PFSK-1 (cell line): Measurements from ENCODE around the gene FMNL2.

ENCODE experiments used
- FOXP2 ChIP-seq: optimal IDR thresholded peaks from 2 replicates; pipeline ENCODE3; 2011; ENCODE audit warnings: borderline replicate concordance, control low read depth, inconsistent platforms; ENCODE audit not compliant: insufficient read depth; ENCODE audit errors: extremely low read length, extremely low read depth
- POLR2AphosphoS5 ChIP-seq: IDR thresholded peaks from 2 replicates; pipeline ENCODE4 v1.6.1; 2012; ENCODE audit warnings: low read depth, mild to moderate bottlenecking, control low read depth, low read length, moderate library complexity
- SIN3A ChIP-seq: IDR thresholded peaks from 2 replicates; pipeline ENCODE4 v1.6.1; 2012; ENCODE audit warnings: mild to moderate bottlenecking, low read length, moderate library complexity, borderline replicate concordance; ENCODE audit not compliant: insufficient read depth
- TAF1 ChIP-seq: IDR thresholded peaks from 2 replicates; pipeline ENCODE4 v1.6.1; 2012; ENCODE audit warnings: low read length, control low read depth, borderline replicate concordance; ENCODE audit not compliant: insufficient read depth
- TF ChIP-seq, protein P1 (sequence below), 2 experiments: IDR thresholded peaks; 2 replicates each; pipeline versions ENCODE4 v1.6.1 to v1.8.0; 2011 to 2012; ENCODE audit warnings: low read depth in 2 of 2, low read length in 2 of 2, control low read depth in 1 of 2, inconsistent platforms in 1 of 2, mild to moderate bottlenecking in 1 of 2, moderate library complexity in 1 of 2; ENCODE audit not compliant: insufficient read depth in 1 of 2

FMNL2 gene

DNA sequence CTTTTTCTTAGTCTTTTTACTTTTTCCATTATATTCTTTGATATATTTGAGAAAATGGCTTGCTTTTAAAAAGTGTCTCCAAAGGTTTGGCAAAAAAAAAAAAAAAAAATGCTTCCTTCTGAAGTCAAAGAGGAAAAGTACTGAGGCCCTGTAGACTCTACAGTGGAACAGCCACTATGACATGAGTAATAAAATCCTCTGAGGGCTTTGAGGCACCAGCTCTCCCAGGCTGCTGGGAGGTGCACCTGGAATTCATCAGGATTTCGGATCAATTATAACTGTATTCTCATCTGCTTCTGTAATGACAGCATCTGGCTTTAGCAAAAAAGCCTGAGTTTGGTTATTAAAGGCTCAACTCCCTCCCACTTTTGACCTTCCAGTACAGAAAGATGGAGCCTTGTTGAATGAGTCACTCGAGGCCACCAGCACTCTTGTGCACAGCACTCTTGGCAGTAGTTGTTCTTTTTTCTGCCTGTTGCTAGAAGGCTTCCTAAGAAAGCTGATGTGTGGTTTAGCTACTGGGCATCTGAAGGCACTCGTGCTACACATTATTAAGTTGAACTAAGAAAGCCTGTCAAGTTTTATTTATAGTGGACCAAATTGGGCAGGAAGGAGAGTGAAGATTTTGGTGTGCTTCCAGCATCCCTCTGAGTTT lies 251.0 kb downstream of the FMNL2 start:
- TF ChIP-seq TAF1: no peak
- TF ChIP-seq SIN3A: no peak
- TF ChIP-seq FOXP2: no peak
- TF ChIP-seq, protein P1, sequence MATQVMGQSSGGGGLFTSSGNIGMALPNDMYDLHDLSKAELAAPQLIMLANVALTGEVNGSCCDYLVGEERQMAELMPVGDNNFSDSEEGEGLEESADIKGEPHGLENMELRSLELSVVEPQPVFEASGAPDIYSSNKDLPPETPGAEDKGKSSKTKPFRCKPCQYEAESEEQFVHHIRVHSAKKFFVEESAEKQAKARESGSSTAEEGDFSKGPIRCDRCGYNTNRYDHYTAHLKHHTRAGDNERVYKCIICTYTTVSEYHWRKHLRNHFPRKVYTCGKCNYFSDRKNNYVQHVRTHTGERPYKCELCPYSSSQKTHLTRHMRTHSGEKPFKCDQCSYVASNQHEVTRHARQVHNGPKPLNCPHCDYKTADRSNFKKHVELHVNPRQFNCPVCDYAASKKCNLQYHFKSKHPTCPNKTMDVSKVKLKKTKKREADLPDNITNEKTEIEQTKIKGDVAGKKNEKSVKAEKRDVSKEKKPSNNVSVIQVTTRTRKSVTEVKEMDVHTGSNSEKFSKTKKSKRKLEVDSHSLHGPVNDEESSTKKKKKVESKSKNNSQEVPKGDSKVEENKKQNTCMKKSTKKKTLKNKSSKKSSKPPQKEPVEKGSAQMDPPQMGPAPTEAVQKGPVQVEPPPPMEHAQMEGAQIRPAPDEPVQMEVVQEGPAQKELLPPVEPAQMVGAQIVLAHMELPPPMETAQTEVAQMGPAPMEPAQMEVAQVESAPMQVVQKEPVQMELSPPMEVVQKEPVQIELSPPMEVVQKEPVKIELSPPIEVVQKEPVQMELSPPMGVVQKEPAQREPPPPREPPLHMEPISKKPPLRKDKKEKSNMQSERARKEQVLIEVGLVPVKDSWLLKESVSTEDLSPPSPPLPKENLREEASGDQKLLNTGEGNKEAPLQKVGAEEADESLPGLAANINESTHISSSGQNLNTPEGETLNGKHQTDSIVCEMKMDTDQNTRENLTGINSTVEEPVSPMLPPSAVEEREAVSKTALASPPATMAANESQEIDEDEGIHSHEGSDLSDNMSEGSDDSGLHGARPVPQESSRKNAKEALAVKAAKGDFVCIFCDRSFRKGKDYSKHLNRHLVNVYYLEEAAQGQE (IDR thresholded peaks at IDR 0.05; ENCODE audit: insufficient read depth in 1 of 2, low read depth in 2 of 2, low read length in 2 of 2): no peak
- no peak for TF ChIP-seq POLR2AphosphoS5

DNA sequence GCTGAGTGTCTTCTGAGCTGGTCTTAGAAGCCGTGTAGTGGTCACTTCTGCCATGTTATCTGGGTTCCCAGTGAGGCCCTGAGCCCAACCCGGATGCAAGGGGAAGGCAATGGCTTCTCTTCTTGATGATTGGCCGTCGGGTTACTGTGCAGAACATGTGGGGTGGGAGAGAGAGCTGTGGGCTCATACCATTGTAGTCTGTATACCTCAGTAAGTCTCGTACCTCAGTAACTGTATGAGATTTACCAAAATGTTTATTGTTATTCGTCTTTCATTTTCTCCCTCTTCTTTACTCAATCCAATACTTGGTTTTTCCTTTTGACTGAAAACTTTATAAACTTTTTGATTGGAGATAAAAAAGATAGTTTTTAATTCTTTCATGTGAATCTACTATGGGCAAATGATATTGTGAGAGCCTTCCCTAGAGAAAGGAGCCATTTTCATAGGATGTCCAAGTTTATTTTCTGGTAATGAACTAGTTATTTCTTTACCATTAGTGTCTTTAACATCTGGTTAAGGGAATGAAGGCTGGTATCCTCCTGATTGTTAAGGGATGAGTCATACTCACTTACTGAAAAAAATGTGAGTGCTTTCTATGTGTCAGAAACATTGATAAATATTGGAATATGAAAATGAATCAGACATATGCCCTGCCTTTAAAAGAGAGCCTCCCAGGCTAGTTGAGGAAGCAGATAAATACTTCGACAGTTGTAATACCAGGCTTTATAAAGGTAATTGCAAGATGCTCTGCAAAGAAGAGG lies 252.4 kb downstream of the FMNL2 start:
- no peak for TF ChIP-seq POLR2AphosphoS5
- TF ChIP-seq TAF1: no peak
- TF ChIP-seq FOXP2: no peak
- TF ChIP-seq SIN3A: no peak
- TF ChIP-seq, protein P1 (IDR thresholded peaks at IDR 0.05; ENCODE audit: insufficient read depth in 1 of 2, low read depth in 2 of 2, low read length in 2 of 2): no peak

DNA sequence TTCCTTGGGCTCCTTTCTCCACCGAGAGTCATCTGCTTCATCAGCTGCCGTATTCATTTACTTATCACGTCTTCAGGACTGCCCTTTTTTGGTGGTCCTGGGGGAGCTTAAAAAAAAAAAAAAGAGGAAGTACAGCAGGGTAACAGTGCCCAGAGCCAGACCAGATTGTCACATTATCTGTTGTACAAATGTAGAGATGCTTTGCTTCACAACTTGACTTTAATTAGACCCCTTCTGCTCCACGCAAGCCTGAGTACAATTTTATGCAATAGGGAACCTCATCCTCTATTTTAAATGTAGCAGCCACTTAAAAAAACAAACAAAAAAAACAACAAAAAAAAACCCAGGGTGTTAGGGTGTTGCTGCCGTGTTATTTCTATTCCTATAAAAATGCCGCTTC lies 254.0 kb downstream of the FMNL2 start:
- TF ChIP-seq TAF1: no peak
- no peak for TF ChIP-seq FOXP2
- no peak for TF ChIP-seq SIN3A
- TF ChIP-seq, protein P1 (IDR thresholded peaks at IDR 0.05; ENCODE audit: insufficient read depth in 1 of 2, low read depth in 2 of 2, low read length in 2 of 2): no peak

DNA sequence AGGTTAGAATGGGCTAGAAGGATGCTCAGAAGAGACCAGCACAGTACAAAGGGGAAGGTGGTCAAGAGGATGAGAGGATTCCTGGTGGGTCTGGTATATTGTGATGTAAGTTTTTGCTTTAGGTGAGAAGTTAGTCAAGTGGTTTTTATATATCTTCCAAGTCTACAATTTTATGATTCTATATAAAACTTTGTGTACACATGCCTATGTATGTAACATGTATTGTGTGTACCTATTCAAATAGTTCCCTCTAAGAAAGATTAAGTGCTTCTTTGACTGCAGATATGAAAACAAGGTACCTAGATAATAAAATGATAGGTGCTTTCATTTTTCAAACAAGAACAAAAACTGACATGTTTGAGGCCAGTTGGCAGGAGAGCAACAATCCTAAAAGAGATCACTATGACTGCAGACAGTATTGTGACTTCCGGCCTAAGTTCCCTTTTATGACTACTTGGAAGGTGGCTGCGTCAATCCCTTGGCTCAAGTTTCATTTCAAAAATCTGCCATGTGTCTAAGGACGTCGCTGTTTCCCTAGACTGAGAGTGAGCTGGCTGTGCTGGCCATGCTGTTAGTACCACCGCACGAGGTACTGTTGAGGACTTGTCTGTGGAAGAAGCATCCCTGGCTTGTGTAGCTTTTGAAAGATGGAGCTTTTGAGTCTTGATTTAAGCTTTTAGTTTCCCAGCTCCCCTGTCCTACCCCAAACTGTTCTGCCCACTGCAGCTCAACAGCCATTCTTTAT lies 259.2 kb downstream of the FMNL2 start:
- no peak for TF ChIP-seq FOXP2
- TF ChIP-seq, protein P1 (IDR thresholded peaks at IDR 0.05; ENCODE audit: insufficient read depth in 1 of 2, low read depth in 2 of 2, low read length in 2 of 2): no peak
